Pons (tissue), 1 donor: ENCODE measurements around the gene TOX4.
"Not testable (repeated sequence)": the region's sequence is repeated elsewhere in the genome, so short reads cannot be mapped to it uniquely, and the experiment has no call there.

Experiments
- DNase-seq: peaks from one replicate; pipeline ENCODE4 v3.0.0-alpha.2; 2016; ENCODE audit warnings: low spot score

Gene TOX4

DNA sequence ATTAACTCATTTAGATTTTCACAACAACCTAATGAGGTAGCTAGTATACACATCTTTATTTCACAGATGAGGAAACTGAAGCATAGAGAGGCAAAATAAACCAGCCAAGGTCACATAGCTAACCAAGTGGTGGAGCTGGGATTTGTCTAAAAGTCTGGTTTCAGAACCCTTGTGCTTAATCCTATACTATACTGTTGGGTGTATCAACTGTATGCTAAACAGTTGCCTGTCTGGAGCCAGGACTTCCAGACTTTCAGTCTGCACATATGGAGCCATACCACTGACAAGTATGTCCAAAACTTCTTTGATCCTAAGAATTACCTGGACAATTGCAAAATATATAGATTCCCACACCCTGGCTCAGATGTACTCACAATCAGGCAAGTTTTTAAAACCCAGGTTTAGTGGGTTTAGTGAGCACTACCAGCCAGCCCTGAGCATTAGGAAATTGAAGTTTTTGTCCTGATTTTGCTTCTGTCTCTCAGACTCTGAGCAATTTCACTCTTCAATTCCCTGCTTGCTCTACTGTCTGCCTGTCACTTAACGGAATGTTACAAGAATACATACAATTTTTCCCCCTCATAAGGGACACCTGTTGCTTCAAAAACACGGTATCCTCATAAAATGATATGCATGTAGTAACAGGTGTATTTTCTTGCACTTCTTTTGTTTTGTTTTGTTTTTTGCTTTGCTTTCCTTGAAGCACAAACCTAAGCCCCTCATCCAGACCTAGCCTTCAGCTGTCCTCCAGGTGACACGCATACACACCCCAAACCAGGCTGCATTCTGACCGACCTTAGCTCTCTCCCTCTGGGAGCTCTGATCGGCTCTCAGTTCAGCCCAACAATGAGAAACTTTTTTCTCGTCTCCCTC is 58.8 kb downstream of the TOX4 start:
- no peak for DNase-seq

DNA sequence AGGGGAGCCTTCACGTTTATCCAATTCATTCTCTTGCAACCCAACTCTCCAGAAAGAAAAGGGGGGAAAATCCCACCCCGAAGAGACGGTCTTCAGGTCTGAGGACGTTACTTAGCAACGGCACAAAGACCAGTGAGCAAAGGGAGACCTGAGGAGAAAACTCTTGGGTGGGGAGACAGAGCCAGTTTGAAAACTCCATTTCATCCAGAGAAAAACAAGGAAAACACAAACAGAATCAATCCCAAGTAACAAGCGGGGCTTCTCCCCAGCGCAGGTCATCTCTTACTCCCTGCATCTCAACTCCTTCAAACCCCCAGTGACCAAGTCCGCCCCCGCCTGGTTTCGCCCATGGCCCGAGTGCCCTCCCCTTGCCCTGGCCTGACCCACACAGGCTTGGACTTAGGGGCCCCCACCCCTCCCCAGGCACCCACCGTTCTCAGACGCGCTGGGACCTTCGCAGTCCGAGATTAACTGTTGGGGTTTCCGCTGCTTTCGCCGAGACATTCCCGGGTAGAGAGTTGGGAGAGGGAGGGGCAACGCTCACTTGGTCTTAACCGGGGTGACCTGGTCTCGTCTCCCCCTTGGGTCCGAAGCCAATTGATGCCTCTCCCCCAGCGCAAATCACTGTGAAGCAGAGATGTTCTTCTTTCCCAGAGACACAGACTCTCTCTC is 59.6 kb downstream of the TOX4 start:
- DNase-seq = no peak

DNA sequence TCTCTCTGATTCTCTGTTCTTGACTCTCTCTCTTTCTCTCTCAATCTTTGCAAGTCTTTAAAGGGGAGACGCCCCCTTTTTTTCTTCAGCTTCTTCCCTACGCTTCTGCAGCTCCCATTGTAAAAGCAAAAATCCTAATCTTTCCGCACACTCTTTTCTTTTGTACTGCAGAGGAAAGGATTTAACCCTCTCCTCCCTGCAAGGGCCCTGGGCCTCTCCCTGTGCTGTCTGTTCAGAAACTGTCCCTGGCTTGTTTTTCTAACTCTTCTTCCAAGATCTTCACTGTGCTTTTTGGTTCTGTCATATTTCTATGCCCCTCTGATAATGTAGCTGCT is 60.1 kb downstream of the TOX4 start:
- DNase-seq = no peak

DNA sequence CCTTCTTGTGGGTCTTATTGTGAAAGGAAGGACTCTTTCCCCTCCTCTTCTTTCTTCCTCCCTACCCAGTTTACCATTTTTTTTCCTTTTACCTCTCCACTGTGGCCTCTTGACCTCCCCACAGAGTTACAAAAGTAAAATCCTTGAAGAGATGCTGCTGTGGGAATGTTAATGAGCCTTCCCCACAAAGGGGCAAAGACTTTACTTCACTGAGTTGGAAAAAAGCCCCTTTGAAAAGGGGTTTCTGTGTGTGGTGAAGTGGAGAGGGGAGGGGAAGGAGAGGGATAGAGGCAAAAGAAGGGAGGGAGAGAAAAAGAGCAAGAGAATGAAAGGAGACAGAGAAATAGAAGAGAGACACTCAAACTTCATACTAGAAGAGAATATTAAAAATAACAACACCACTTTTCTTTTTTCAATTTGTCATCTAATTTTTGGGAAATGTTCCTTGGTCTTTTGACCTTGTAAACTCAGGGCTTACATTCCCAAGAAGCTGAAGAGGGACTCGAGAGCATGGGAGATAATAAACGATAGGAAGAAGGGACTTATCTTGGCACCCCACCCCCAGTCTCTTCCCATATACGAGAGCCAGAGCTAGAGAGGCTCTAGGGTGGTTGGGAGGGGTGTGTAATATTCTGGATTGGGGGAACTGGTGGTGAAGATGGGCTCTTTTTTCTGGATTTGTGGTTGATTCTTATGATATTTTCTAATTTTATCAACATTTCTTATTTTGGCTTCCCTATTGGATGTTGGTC is 62.4 kb downstream of the TOX4 start:
- DNase-seq = peak; percentile 50

DNA sequence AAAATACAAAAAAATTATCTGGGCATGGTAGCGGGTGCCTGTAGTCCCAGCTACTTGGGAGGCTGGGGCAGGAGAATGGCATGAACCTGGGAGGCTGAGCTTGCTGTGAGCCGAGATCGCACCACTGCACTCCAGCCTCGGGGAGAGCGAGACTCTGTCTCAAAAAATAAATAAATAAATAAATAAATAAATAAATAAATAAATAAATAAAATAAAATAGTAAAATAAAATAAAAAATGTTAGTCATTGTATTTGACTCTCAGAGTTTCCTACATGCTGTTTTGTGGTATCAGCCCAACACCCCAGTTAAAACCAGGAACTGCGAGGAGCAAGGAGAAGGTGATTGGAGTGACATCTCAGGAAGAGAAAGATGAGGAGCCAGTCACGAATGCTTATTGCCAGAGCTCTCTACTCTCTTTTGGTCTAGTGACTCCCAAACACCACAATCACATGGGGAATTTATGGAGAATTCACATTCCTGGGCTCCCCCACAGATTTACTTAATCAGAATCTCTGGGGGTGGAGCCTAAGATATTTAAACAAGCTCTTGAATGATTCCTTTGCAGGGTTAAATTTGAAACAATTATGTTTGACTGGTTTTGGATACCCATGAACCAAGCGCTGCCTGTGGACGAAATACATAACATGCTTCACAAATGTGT is 64.5 kb downstream of the TOX4 start:
- DNase-seq = no peak

DNA sequence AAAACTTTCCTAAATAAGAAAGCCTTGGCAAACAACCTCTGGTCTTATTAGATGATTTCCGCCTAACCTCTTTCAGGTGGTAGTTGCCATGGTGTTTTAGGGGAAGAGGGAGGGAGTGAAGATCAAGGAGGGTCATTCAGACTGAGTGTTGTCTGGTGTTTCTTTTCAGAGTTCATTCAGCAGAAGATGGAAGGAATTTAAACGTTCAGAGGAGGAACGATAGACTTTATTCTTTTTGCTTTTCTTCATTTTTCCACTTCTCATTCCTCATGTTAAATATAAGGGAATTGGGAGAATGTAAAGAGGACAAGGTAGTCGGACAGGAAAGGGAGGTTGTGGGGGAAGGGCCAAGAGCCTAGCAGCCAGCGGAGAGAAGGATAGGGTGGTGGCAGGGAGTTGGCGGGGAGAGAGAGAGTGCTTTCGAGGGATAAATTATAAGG is 66.5 kb downstream of the TOX4 start:
- DNase-seq = no peak

DNA sequence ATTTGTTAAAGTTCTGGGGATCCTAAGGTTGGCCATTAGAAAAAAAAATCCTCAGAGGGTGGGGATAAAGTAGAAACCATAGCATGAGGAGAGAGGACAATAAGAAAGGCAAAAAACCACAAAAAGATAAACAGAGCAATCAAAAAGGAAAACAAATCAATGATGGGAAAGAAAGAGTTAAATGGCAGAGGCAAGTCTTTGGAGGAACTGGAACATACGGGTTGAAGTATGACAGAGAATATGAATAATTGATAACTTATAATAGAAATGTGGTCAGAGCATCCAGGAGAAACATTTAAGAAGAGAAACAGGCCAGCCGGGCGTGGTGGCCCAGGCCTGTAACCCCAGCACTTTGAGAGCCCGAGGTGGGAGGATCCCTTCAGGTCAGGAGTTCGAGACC is 67.0 kb downstream of the TOX4 start:
- DNase-seq = no peak

DNA sequence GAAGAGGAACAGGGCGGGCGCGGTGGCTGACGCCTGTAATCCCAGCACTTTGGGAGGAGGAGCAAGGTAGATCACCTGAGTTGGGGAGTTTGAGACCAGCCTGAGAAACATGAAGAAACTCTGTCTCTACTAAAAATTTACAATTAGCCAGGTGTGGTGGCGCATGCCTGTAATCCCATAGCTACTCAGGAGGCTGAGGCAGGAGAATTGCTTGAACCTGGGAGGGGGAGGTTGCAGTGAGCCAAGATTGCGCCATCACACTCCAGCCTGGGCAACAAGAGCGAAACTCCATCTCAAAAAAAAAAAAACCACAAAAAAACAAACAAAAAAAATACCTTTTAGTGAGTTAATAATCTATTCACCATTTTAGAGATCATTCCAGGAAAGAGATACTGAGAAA is 67.6 kb downstream of the TOX4 start:
- not testable (repeated sequence) for DNase-seq
